Measurements from ENCODE around the gene RAB1A.
"Not testable (repeated sequence)": the region's sequence is repeated elsewhere in the genome, so short reads cannot be mapped to it uniquely, and the experiment has no call there.

The RAB1A gene

GRCh38 chr2:65129826-65130663 is at the start of gene RAB1A:
TSS of gene RAB1A (minus strand) at chr2:65130106. CDS start at chr2:65129915, 191 bp downstream.
- peak; percentile 99 for DNase-seq

- no peak for DNase-seq
These were observed 48.0 kb upstream of the RAB1A start for GRCh38 chr2:65177751-65178442.

- DNase-seq: no peak
These were observed 46.1 kb upstream of the RAB1A start for GRCh38 chr2:65175894-65176530.

- DNase-seq: not testable (repeated sequence)
These were observed 44.1 kb upstream of the RAB1A start for GRCh38 chr2:65174031-65174430.

- no peak for DNase-seq
These were observed 43.3 kb upstream of the RAB1A start for GRCh38 chr2:65172994-65173790.

- DNase-seq: not testable (repeated sequence)
These were observed 40.9 kb upstream of the RAB1A start for GRCh38 chr2:65170611-65171477.

- DNase-seq: no peak
These were observed 39.8 kb upstream of the RAB1A start for GRCh38 chr2:65169760-65170136.

GRCh38 chr2:65165558-65165957 is 35.7 kb upstream of the RAB1A start:
- no peak for DNase-seq

GRCh38 chr2:65164426-65164891 is 34.6 kb upstream of the RAB1A start:
- DNase-seq: no peak

- DNase-seq: no peak
These were observed 31.7 kb upstream of the RAB1A start for GRCh38 chr2:65161551-65162100.

- no peak for DNase-seq
These were observed 30.0 kb upstream of the RAB1A start for GRCh38 chr2:65159906-65160305.

- no peak for DNase-seq
These were observed 29.4 kb upstream of the RAB1A start for GRCh38 chr2:65159261-65159660.

- DNase-seq: no peak
These were observed 28.7 kb upstream of the RAB1A start for GRCh38 chr2:65158557-65158956.

GRCh38 chr2:65157856-65158255 is 27.9 kb upstream of the RAB1A start:
- DNase-seq: not testable (repeated sequence)

- no peak for DNase-seq
These were observed 26.1 kb upstream of the RAB1A start for GRCh38 chr2:65156041-65156440.

GRCh38 chr2:65153515-65153914 is 23.6 kb upstream of the RAB1A start:
- DNase-seq: no peak

- DNase-seq: peak; percentile 41
These were observed 16.2 kb upstream of the RAB1A start for GRCh38 chr2:65146078-65146477.

- DNase-seq: no peak
These were observed 14.7 kb upstream of the RAB1A start for GRCh38 chr2:65144571-65144970.

GRCh38 chr2:65142515-65142914 is 12.6 kb upstream of the RAB1A start:
- no peak for DNase-seq

GRCh38 chr2:65137197-65137775 is 7.4 kb upstream of the RAB1A start:
- no peak for DNase-seq

- no peak for DNase-seq
These were observed 6.3 kb upstream of the RAB1A start for GRCh38 chr2:65136253-65136652.

Measured in NCI-H1694 (cell line).